GM18499 (cell line): ENCODE results near the gene CDH12.
"Not testable (repeated sequence)": the region's sequence is repeated elsewhere in the genome, so short reads cannot be mapped to it uniquely, and the experiment has no call there.

ENCODE experiments used
- ATAC-seq: cut with Tn5 transposase; IDR thresholded peaks from one replicate; pipeline ENCODE4 v1.9.1; 2021; ENCODE audit warnings: moderate number of reproducible peaks; ENCODE audit not compliant: insufficient read depth, unreplicated experiment

Gene CDH12

GRCh38 chr5:22332949-22333348 lies 520.2 kb downstream of the CDH12 start:
- ATAC-seq, result not testable (repeated sequence)

GRCh38 chr5:22329683-22330082 lies 523.5 kb downstream of the CDH12 start:
- no peak for ATAC-seq

- ATAC-seq, result no peak
These were observed 533.3 kb downstream of the CDH12 start for GRCh38 chr5:22319798-22320197.

GRCh38 chr5:22316294-22316693 lies 536.9 kb downstream of the CDH12 start:
- no peak for ATAC-seq

GRCh38 chr5:22315052-22315451 lies 538.1 kb downstream of the CDH12 start:
- ATAC-seq, result not testable (repeated sequence)

- ATAC-seq, result no peak
These were observed 538.6 kb downstream of the CDH12 start for GRCh38 chr5:22314548-22314947.

- no peak for ATAC-seq
These were observed 547.1 kb downstream of the CDH12 start for GRCh38 chr5:22306011-22306410.

GRCh38 chr5:22295832-22296231 lies 557.3 kb downstream of the CDH12 start:
- ATAC-seq, result no peak

- no peak for ATAC-seq
These were observed 560.0 kb downstream of the CDH12 start for GRCh38 chr5:22293147-22293546.

GRCh38 chr5:22278164-22278563 lies 575.0 kb downstream of the CDH12 start:
- no peak for ATAC-seq

GRCh38 chr5:22277006-22277405 lies 576.1 kb downstream of the CDH12 start:
- ATAC-seq, result no peak

- not testable (repeated sequence) for ATAC-seq
These were observed 587.3 kb downstream of the CDH12 start for GRCh38 chr5:22265855-22266254.

- ATAC-seq, result no peak
These were observed 595.0 kb downstream of the CDH12 start for GRCh38 chr5:22258139-22258538.

GRCh38 chr5:22250528-22250927 lies 602.6 kb downstream of the CDH12 start:
- ATAC-seq, result no peak

GRCh38 chr5:22249209-22249729 lies 603.9 kb downstream of the CDH12 start:
- no peak for ATAC-seq

GRCh38 chr5:22245770-22246169 lies 607.4 kb downstream of the CDH12 start:
- no peak for ATAC-seq

GRCh38 chr5:22242532-22242931 lies 610.6 kb downstream of the CDH12 start:
- no peak for ATAC-seq

- no peak for ATAC-seq
These were observed 615.1 kb downstream of the CDH12 start for GRCh38 chr5:22238047-22238446.

- no peak for ATAC-seq
These were observed 626.7 kb downstream of the CDH12 start for GRCh38 chr5:22226423-22226822.

- no peak for ATAC-seq
These were observed 630.1 kb downstream of the CDH12 start for GRCh38 chr5:22223079-22223478.

GRCh38 chr5:22213703-22214495 lies 639.2 kb downstream of the CDH12 start:
- ATAC-seq, result not testable (repeated sequence)
